Stimulated activated CD8-positive, alpha-beta memory T cell treated with anti-CD3 and anti-CD28 coated beads, Interleukin-15, amount 100 ng/mL, for 48 hours (primary cell): ENCODE measurements around the gene NDUFS2.

Experiments
- DNase-seq, 2 donors: peaks; one replicate each; pipeline ENCODE4 v3.0.0-alpha.2; 2020; ENCODE audit warnings: low read depth in 2 of 2

Gene NDUFS2

GRCh38 chr1:161201836-161202712 is at the start of gene NDUFS2:
NDUFS2 (plus strand) TSS chr1:161202367; CDS start chr1:161202386, 19 bp downstream.
- peak; percentile 92 to 94 for DNase-seq

- no peak for DNase-seq
Measured at GRCh38 chr1:161153176-161153575, 49.0 kb upstream of the NDUFS2 start.

- peak; percentile 58 to 72 for DNase-seq
Measured at GRCh38 chr1:161153682-161154337, 48.4 kb upstream of the NDUFS2 start, which contains the start of gene UFC1. UFC1 (plus strand) TSS chr1:161153978; CDS start chr1:161153998, 20 bp downstream.

GRCh38 chr1:161157867-161158266 is 44.3 kb upstream of the NDUFS2 start:
- DNase-seq = no peak

GRCh38 chr1:161158316-161159010 is 43.7 kb upstream of the NDUFS2 start:
- DNase-seq = no peak

GRCh38 chr1:161159087-161159912 is 42.9 kb upstream of the NDUFS2 start, which contains the start of gene USP21:
USP21 (plus strand) TSS chr1:161159500; CDS start chr1:161160641, 1,141 bp downstream.
- DNase-seq = peak; percentile 87

GRCh38 chr1:161159913-161160243 is 42.3 kb upstream of the NDUFS2 start:
- DNase-seq = no peak

- no peak for DNase-seq
Measured at GRCh38 chr1:161160671-161161145, 41.5 kb upstream of the NDUFS2 start.

- no peak for DNase-seq
Measured at GRCh38 chr1:161161652-161162051, 40.5 kb upstream of the NDUFS2 start.

GRCh38 chr1:161162052-161162451 is 40.1 kb upstream of the NDUFS2 start:
- no peak for DNase-seq

GRCh38 chr1:161162806-161163205 is 39.4 kb upstream of the NDUFS2 start:
- DNase-seq = no peak

GRCh38 chr1:161163793-161164192 is 38.4 kb upstream of the NDUFS2 start:
- no peak for DNase-seq

- no peak for DNase-seq
Measured at GRCh38 chr1:161164901-161165610, 37.1 kb upstream of the NDUFS2 start.

GRCh38 chr1:161165742-161166668 is 36.2 kb upstream of the NDUFS2 start, which contains the start of gene PPOX:
PPOX (plus strand) TSS chr1:161166426; CDS start chr1:161166848, 422 bp downstream.
- peak; percentile 91 for DNase-seq

- DNase-seq = no peak
Measured at GRCh38 chr1:161166669-161167548, 35.3 kb upstream of the NDUFS2 start.

- DNase-seq = no peak
Measured at GRCh38 chr1:161168906-161169305, 33.3 kb upstream of the NDUFS2 start.

GRCh38 chr1:161171191-161171590 is 31.0 kb upstream of the NDUFS2 start:
- DNase-seq = no peak

- no peak for DNase-seq
Measured at GRCh38 chr1:161171696-161172095, 30.5 kb upstream of the NDUFS2 start.
